ENCODE measurements around the gene SLC5A5.

SLC5A5 gene

DNA sequence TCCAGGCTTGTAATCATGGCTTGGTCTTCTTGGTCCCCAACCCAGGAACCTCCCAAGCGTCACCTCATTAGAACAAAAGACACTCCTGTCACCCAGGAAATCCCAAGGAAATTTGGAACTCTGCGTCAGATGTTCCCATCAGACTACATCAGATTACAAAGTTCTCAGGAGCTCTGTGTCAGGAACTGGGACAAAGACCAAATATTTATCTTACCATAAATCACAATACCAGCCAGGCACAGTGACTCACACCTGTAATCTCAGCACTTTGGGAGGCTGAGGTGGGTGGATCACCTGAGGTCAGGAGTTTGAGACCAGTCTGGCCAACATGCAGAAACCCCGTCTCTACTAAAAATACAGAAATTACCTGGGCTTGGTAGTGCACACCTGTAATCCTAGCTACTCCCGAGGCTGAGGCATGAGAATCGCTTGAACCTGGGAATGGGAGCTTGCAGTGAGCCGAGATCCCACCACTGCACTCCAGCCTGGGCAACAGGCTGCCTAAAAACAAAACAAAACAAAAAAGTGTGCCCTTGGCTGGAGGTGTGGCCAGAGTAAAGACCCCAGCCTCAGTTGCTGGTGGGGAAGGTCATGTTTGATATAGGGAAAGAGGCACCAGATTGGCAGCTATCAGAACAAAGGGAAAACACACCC lies 44.3 kb downstream of the SLC5A5 start:
- H3K4me1 ChIP-seq (ENCODE audit: control insufficient read depth, insufficient read depth, low read length): 0 out of 2 replicates have a peak, but pooled peaks cover 6% of the 10 kb centered on the region
- no peak overlapping the region for H3K4me3 ChIP-seq (ENCODE audit: low read depth, low read length)
- no peaks in the 10 kb centered on the region for H3K36me3 ChIP-seq (ENCODE audit: control insufficient read depth in 2 of 2, insufficient read depth in 1 of 2, low read length in 2 of 2)
- H3K27ac ChIP-seq (ENCODE audit: extremely low read depth, low read depth, low read length): no peak overlapping the region
- ChIA-PET POLR2A (no interaction called here), CTCF (interaction anchor here (0.5 to 1.3 kb wide), 4 partner anchors 17 to 389 kb away, joined by 3 to 4 read pairs (median 3); partner anchors contain the start of gene CCDC124)
- H3K9me3 ChIP-seq (ENCODE audit: control insufficient read depth, insufficient read depth, low read depth, low read length): no peaks in the 10 kb centered on the region
- TF ChIP-seq ZNF2 (tag by site-specific recombination; IDR thresholded peaks at IDR 0.05) (no peak), BCL11A (tag by site-specific recombination; IDR thresholded peaks at IDR 0.05; ENCODE audit: low read depth) (no peak), ZNF23 (tag by site-specific recombination; IDR thresholded peaks at IDR 0.05; ENCODE audit: borderline replicate concordance) (no peak), KLF8 (tag by site-specific recombination; IDR thresholded peaks at IDR 0.05) (peak; percentile 54; the same call in 1 of the 2 replicates), SCRT2 (tag by site-specific recombination; IDR thresholded peaks at IDR 0.05) (peak; percentile 79), ZNF335 (tag by site-specific recombination; conservative IDR thresholded peaks at IDR 0.05) (no peak), SP7 (tag by site-specific recombination; IDR thresholded peaks at IDR 0.05) (peak; percentile 47; the same call in 1 of the 2 replicates), PRDM1 (tag by site-specific recombination; IDR thresholded peaks at IDR 0.05) (no peak), ZBTB7A (tag by site-specific recombination; IDR thresholded peaks at IDR 0.05; ENCODE audit: low read depth) (no peak), GLIS1 (tag by site-specific recombination; IDR thresholded peaks at IDR 0.05) (peak; percentile 56), ZNF19 (tag by site-specific recombination; IDR thresholded peaks at IDR 0.05; ENCODE audit: low read depth) (no peak), GFI1B (tag by site-specific recombination; IDR thresholded peaks at IDR 0.05) (peak; percentile 75; the same call in 1 of the 2 replicates), ZBTB48 (tag by site-specific recombination; IDR thresholded peaks at IDR 0.05) (no peak), TCF7L2 (IDR thresholded peaks at IDR 0.05; ENCODE audit: borderline replicate concordance, low read depth, low read length) (no peak), ZNF785 (tag by site-specific recombination; IDR thresholded peaks at IDR 0.05) (no peak), ZNF221 (tag by site-specific recombination; IDR thresholded peaks at IDR 0.05; ENCODE audit: borderline replicate concordance) (no peak), ZNF670 (tag by site-specific recombination; IDR thresholded peaks at IDR 0.05; ENCODE audit: low read depth) (no peak), ZNF530 (tag by site-specific recombination; IDR thresholded peaks at IDR 0.05; ENCODE audit: low read depth) (no peak), ZNF664 (tag by site-specific recombination; IDR thresholded peaks at IDR 0.05) (no peak), ZNF266 (tag by site-specific recombination; IDR thresholded peaks at IDR 0.05; ENCODE audit: low read depth) (no peak), ZNF157 (tag by site-specific recombination; IDR thresholded peaks at IDR 0.05) (no peak), ZNF629 (tag by site-specific recombination; IDR thresholded peaks at IDR 0.05) (peak; percentile 51), GLI2 (tag by site-specific recombination; IDR thresholded peaks at IDR 0.05; ENCODE audit: borderline replicate concordance, low read depth) (no peak), ZNF292 (tag by site-specific recombination; IDR thresholded peaks at IDR 0.05; ENCODE audit: borderline replicate concordance, low read depth) (no peak), HOXD13 (CRISPR knock-in tag; IDR thresholded peaks at IDR 0.05; ENCODE audit: borderline replicate concordance) (no peak)
- TF ChIP-seq, protein P1, sequence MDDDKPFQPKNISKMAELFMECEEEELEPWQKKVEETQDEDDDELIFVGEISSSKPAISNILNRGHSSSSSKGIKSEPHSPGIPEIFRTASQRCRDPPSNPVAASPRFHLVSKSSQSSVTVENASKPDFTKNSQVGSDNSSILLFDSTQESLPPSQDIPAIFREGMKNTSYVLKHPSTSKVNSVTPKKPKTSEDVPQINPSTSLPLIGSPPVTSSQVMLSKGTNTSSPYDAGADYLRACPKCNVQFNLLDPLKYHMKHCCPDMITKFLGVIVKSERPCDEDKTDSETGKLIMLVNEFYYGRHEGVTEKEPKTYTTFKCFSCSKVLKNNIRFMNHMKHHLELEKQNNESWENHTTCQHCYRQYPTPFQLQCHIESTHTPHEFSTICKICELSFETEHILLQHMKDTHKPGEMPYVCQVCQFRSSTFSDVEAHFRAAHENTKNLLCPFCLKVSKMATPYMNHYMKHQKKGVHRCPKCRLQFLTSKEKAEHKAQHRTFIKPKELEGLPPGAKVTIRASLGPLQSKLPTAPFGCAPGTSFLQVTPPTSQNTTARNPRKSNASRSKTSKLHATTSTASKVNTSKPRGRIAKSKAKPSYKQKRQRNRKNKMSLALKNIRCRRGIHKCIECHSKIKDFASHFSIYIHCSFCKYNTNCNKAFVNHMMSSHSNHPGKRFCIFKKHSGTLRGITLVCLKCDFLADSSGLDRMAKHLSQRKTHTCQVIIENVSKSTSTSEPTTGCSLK (tag by site-specific recombination; IDR thresholded peaks at IDR 0.05): no peak
- TF ChIP-seq, protein P2, sequence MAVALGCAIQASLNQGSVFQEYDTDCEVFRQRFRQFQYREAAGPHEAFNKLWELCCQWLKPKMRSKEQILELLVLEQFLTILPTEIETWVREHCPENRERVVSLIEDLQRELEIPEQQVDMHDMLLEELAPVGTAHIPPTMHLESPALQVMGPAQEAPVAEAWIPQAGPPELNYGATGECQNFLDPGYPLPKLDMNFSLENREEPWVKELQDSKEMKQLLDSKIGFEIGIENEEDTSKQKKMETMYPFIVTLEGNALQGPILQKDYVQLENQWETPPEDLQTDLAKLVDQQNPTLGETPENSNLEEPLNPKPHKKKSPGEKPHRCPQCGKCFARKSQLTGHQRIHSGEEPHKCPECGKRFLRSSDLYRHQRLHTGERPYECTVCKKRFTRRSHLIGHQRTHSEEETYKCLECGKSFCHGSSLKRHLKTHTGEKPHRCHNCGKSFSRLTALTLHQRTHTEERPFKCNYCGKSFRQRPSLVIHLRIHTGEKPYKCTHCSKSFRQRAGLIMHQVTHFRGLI (tag by site-specific recombination; IDR thresholded peaks at IDR 0.05): no peak
- TF ChIP-seq, protein P3, sequence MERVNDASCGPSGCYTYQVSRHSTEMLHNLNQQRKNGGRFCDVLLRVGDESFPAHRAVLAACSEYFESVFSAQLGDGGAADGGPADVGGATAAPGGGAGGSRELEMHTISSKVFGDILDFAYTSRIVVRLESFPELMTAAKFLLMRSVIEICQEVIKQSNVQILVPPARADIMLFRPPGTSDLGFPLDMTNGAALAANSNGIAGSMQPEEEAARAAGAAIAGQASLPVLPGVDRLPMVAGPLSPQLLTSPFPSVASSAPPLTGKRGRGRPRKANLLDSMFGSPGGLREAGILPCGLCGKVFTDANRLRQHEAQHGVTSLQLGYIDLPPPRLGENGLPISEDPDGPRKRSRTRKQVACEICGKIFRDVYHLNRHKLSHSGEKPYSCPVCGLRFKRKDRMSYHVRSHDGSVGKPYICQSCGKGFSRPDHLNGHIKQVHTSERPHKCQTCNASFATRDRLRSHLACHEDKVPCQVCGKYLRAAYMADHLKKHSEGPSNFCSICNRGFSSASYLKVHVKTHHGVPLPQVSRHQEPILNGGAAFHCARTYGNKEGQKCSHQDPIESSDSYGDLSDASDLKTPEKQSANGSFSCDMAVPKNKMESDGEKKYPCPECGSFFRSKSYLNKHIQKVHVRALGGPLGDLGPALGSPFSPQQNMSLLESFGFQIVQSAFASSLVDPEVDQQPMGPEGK (tag by site-specific recombination; IDR thresholded peaks at IDR 0.05): no peak
- TF ChIP-seq, protein P4, sequence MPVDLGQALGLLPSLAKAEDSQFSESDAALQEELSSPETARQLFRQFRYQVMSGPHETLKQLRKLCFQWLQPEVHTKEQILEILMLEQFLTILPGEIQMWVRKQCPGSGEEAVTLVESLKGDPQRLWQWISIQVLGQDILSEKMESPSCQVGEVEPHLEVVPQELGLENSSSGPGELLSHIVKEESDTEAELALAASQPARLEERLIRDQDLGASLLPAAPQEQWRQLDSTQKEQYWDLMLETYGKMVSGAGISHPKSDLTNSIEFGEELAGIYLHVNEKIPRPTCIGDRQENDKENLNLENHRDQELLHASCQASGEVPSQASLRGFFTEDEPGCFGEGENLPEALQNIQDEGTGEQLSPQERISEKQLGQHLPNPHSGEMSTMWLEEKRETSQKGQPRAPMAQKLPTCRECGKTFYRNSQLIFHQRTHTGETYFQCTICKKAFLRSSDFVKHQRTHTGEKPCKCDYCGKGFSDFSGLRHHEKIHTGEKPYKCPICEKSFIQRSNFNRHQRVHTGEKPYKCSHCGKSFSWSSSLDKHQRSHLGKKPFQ (tag by site-specific recombination; IDR thresholded peaks at IDR 0.05): no peak
